Stomach (tissue), 9 donors: ENCODE measurements around the gene DGCR8. TPM values are rescaled to one million over a fixed set of nuclear protein-coding genes. Genes with fewer than 3 reads are reported as not detected.

Source experiments
- DNase-seq, 2 donors: peaks; one replicate each; pipeline versions ENCODE4 v3.0.0 to v3.0.0-alpha.2; 2013 to 2019
- H3K27ac ChIP-seq, 5 donors: fragments of 200-600 bp in 4 of 5; sonication (generic) in 4 of 5; one replicate each; pipeline ENCODE4 v1.5.1; 2013 to 2019; ENCODE audit warnings: mild to moderate bottlenecking in 1 of 5, moderate library complexity in 1 of 5
- H3K27me3 ChIP-seq, 3 donors: fragments of 200-600 bp; sonication (generic); one replicate each; pipeline ENCODE4 v1.5.1; 2017 to 2019; ENCODE audit warnings: mixed run types in 1 of 3
- H3K36me3 ChIP-seq, 4 donors: fragments of 200-600 bp; sonication (generic); 1 replicate in 3 of 4; 2 replicates in 1 of 4; pipeline ENCODE4 v1.5.1; 2016 to 2019
- H3K4me1 ChIP-seq, 4 donors: fragments of 200-600 bp; sonication (generic); one replicate each; pipeline ENCODE4 v1.5.1; 2016 to 2019
- H3K4me3 ChIP-seq, 4 donors: fragments of 200-600 bp; sonication (generic) in 3 of 4; one replicate each; pipeline ENCODE4 v1.5.1; 2016 to 2019; ENCODE audit warnings: mild to moderate bottlenecking in 1 of 4
- H3K9me3 ChIP-seq, 4 donors: fragments of 200-600 bp; sonication (generic); one replicate each; pipeline ENCODE4 v1.5.1; 2016 to 2019
- CTCF ChIP-seq, 7 experiments: fragments of 450-650 bp in 4 of 7; fragments of 200-600 bp in 3 of 7; sonication (generic) in 3 of 7; IDR thresholded peaks; one replicate each; pipeline ENCODE4 v1.5.1; 2016 to 2019; ENCODE audit warnings: antibody characterized with exemption in 7 of 7, control low read depth in 2 of 7, mild to moderate bottlenecking in 1 of 7
- EP300 ChIP-seq: sonication (generic); formaldehyde crosslinking; IDR thresholded peaks from one replicate; pipeline ENCODE4 v1.6.1; 2017; ENCODE audit warnings: antibody characterized with exemption
- POLR2A ChIP-seq, 4 donors: fragments of 450-650 bp; IDR thresholded peaks; one replicate each; pipeline ENCODE4 v1.6.1; 2016; ENCODE audit warnings: antibody characterized with exemption in 4 of 4, control low read depth in 2 of 4, mild to moderate bottlenecking in 1 of 4, moderate library complexity in 1 of 4
- POLR2AphosphoS5 ChIP-seq, 3 donors: sonication (generic); formaldehyde crosslinking; IDR thresholded peaks; one replicate each; pipeline ENCODE4 v1.6.1; 2016; ENCODE audit warnings: antibody characterized with exemption in 3 of 3
- WGBS, 5 donors: extraction: QIAGEN DNeasy Blood & Tissue Kit in 3 of 5; methylation state at CpG; one replicate each; pipeline versions ENCODE4 v1.1.5 to v1.1.7; 2013 to 2018; 5-methylcytosine and 5-hydroxymethylcytosine counted together
- intact Hi-C: fragments of 100-400 bp; cut with DNase I; formaldehyde crosslinking; loops from one replicate; pipeline ENCODE4 v1.15.1; 2023; ENCODE audit warnings: low total_unique reads
- polyA plus RNA-seq, 3 donors: library from polyadenylated mRNA; stranded (reverse); fragments of 200-250 nt; gene quantifications; one replicate each; pipeline ENCODE4 v1.2.3, GENCODE V29; 2013
- total RNA-seq, 5 donors: library from RNA; depleted of rRNA; stranded (reverse); fragments of >200 nt; gene quantifications; one replicate each; pipeline versions ENCODE4 v1.1.0 to v1.2.3, GENCODE V29; 2014 to 2016
- donor health status: healthy with polysubstance abuse.
- donor health status: Bipolar disorder and iron deficiency.
- donor health status: healthy.

Gene DGCR8
- total and polyA plus RNA-seq, 8 donors = 7.8 to 55.4 (median 30.6) TPM

DNA sequence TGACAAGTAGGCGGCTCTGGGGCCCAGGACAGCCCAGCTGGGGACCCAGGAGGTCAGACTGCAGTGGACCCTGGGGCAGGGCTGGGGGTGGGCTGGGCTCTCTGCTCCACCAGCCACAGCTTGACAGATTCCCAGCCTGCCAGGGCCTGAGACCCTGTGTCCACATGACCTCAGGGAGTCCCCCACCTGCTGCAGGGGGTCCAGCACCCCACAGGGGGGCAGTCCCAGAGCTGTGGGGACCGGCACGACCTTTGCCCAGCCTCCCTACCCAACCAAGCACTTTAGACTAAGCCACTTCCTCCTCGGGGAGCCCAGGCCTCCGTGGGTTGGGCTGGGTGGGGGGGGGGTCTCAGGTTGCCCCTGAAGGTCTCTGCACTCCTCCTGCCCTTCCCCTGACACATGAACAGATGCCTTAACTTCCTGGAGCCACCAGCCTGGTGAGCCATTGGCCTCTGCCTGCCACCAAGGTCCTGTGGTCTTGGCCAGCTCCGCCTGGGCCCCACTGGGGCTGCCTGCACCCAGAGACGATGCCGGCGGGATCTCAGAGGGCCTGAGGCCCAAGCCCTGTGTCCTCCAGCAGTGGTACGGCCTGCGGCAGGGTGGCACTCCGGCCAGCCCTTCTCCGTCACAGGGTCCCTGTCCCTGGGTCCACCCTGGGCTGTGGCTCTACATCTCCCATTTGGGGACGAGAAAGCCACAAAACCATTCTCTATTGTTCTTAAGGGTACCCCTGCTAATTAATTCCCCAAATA, 67.4 kb downstream of the DGCR8 start:
- Histone ChIP-seq H3K4me1 (no peaks in the 10 kb centered on the region), H3K4me3 (no peak overlapping the region), H3K27ac (no peak overlapping the region), H3K36me3 (peaks cover 0 to 39% (median 31%) of the 10 kb centered on the region in 4 donors), H3K27me3 (no peaks in the 10 kb centered on the region), H3K9me3 (no peaks in the 10 kb centered on the region)
- 65 to 73% (median 69%) methylated on average over 11 to 14 of the region's 14 CpGs for WGBS, 5 donors
- no peak for TF ChIP-seq EP300
- no peak for TF ChIP-seq POLR2AphosphoS5 (IDR thresholded peaks at IDR 0.05)
- intact Hi-C loops = no loop called here
- no peak for DNase-seq

- Histone ChIP-seq H3K27ac (no peak overlapping the region), H3K27me3 (no peaks in the 10 kb centered on the region), H3K36me3 (peaks cover 0 to 29% (median 21%) of the 10 kb centered on the region in 4 donors), H3K4me3 (no peak overlapping the region), H3K9me3 (no peaks in the 10 kb centered on the region), H3K4me1 (no peaks in the 10 kb centered on the region)
- DNase-seq = no peak
- TF ChIP-seq EP300 = no peak
- TF ChIP-seq POLR2A (IDR thresholded peaks at IDR 0.05) = no peak
- no peak for TF ChIP-seq CTCF (IDR thresholded peaks at IDR 0.05)
- no peak for TF ChIP-seq POLR2AphosphoS5 (IDR thresholded peaks at IDR 0.05)
- intact Hi-C loops = no loop called here
- 77 to 91% (median 86%) methylated on average over 6 to 18 of the region's 18 CpGs for WGBS, 5 donors
Observed at GRCh38 chr22:20148414-20148813, 68.4 kb downstream of the DGCR8 start.

DNA sequence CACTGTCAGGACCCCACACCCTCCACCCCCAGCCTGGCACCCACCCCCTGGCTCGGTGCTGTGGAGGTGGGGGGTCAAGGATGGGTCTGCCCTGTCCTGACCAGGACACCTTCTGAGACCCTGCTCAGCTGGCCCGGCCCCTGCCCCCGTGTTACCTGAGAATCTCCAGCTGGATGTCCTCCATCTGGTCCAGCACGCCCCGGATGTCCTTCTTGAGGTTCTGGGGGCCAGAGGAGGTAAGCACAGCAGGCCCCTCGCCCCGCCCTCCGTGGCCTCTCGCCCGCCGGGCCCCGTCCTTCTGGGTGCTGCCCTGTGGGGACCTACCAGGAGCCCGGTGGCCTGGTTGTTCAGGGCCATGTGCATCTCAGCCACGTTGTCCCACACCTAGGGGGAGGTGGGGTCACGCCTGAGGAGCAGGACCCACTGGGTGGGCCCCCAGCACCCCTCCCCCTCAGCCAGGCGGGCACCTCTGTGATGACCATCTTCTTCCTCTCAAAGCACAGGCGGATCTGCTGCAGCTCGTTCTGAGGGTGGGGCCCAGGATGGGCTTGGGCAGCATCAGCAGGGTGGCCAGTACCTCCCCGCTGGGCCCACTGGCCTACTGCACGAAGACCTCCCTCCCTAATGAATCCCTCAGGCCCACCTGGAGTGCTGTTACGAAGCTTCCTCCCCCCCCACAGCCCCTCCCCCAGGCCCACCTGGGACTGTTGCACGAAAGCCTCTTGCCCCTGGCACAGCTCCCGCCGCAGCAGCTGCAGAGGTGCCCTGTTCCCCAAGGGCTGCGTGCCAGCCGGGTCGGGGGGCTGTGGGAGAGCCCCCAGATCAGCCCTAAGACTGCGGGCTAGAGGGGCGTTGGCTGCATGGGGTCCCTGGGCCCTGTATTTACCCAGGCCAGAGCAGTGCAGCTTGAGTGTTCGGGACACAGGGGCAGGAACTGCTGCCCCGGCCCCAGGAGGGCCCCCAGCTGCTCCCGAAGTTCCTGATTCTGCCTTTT, 69.5 kb downstream of the DGCR8 start:
- Histone ChIP-seq H3K9me3 (no peaks in the 10 kb centered on the region), H3K4me3 (no peak overlapping the region), H3K27ac (no peak overlapping the region), H3K4me1 (no peaks in the 10 kb centered on the region), H3K36me3 (peaks cover 0 to 17% (median 11%) of the 10 kb centered on the region in 4 donors), H3K27me3 (peaks cover 0 to 8% (median 0%) of the 10 kb centered on the region in 3 donors)
- no peak for DNase-seq
- TF ChIP-seq POLR2A (IDR thresholded peaks at IDR 0.05) (no peak), EP300 (no peak)
- intact Hi-C loops = no loop called here
- WGBS, 5 donors = 51 to 66% (median 60%) methylated on average over 3 to 32 of the region's 32 CpGs

GRCh38 chr22:20150381-20151275, 70.6 kb downstream of the DGCR8 start, which contains the start of gene CCDC188:
TSS of gene CCDC188 (minus strand) at chr22:20151055. CDS start at chr22:20150986, 69 bp downstream.
- 49 to 71% (median 58%) methylated on average over 3 to 14 of the region's 14 CpGs for WGBS, 5 donors
- H3K9me3 ChIP-seq = no peaks in the 10 kb centered on the region
- H3K4me3 ChIP-seq = no peak within 1 kb of the TSS
- H3K27me3 ChIP-seq = peaks cover 0 to 19% (median 8%) of the 10 kb centered on the region in 3 donors
- DNase-seq = no peak
- intact Hi-C loops = no loop called here
- H3K36me3 ChIP-seq = peaks cover 0 to 7% (median 2%) of the 10 kb centered on the region in 4 donors
- TF ChIP-seq POLR2AphosphoS5 (IDR thresholded peaks at IDR 0.05) (no peak), CTCF (IDR thresholded peaks at IDR 0.05) (no peak), EP300 (no peak), POLR2A (IDR thresholded peaks at IDR 0.05) (no peak)
- H3K4me1 ChIP-seq = no peaks in the 10 kb centered on the region
- H3K27ac ChIP-seq = no peak within 1 kb of the TSS
